Rectal smooth muscle tissue (tissue), 1 donor: Measurements from ENCODE around the gene CALB2.

Experiments
- H3K27ac ChIP-seq: one replicate; pipeline ENCODE4 v1.7.0; 2013; ENCODE audit warnings: low read depth, low read length, inconsistent platforms
- H3K27me3 ChIP-seq: one replicate; pipeline ENCODE4 v1.7.0; 2013; ENCODE audit warnings: low read length; ENCODE audit not compliant: control insufficient read depth, insufficient read depth
- H3K36me3 ChIP-seq: one replicate; pipeline ENCODE4 v1.7.0; 2013; ENCODE audit warnings: low read length; ENCODE audit not compliant: control insufficient read depth, insufficient read depth
- H3K4me1 ChIP-seq: one replicate; pipeline ENCODE4 v1.7.0; 2013; ENCODE audit warnings: low read length; ENCODE audit not compliant: control insufficient read depth, insufficient read depth
- H3K4me3 ChIP-seq: one replicate; pipeline ENCODE4 v1.7.0; 2013; ENCODE audit warnings: low read length
- H3K9ac ChIP-seq: one replicate; pipeline ENCODE4 v1.7.0; 2013; ENCODE audit warnings: low read length

CALB2 gene

DNA sequence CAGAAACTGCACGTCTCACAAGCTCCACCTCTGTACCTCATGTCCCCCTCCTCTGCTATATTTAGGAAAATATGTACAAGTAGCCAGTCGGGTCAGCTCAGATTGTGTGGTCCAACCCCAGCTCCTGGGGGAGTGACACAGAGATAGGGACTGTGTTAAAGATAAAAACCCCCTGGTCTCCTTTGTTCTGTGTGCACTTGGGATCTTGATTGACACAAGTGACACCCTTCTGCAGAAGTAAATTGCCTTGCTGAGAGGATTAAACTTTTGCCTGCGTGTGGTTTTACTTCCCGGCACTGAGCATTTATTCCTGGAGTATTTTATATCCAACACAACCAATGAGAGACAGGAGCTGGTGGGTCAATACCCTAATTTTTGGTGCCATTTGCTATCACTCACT lies 45.8 kb downstream of the CALB2 start:
- H3K4me1 ChIP-seq = no peaks in the 10 kb centered on the region
- H3K4me3 ChIP-seq = no peak overlapping the region
- no peak overlapping the region for H3K9ac ChIP-seq
- peaks cover 3% of the 10 kb centered on the region for H3K27me3 ChIP-seq
- H3K27ac ChIP-seq = no peak overlapping the region
- H3K36me3 ChIP-seq = no peaks in the 10 kb centered on the region

DNA sequence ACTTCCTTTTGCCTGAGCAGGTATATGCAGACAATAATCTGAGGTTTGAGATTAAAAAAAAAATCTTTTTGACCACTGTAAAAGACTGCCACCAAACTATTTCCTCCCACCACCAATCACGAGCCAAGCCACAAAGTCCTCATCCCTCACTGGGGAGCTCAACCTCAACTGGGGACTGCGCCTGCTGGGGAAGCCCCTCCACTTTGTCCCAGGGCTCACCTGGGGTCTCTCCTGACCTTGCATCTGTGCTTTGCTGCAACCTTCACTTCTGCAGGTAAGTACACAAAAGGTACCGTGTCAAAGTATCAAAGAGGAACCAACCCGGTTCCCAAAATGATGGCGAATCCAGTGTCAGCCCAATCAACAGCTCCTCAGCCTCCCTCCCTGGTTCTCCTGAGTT lies 47.8 kb downstream of the CALB2 start:
- Histone ChIP-seq H3K4me1 (no peaks in the 10 kb centered on the region), H3K9ac (no peak overlapping the region), H3K27me3 (peaks cover 3% of the 10 kb centered on the region), H3K27ac (no peak overlapping the region), H3K4me3 (no peak overlapping the region), H3K36me3 (no peaks in the 10 kb centered on the region)

DNA sequence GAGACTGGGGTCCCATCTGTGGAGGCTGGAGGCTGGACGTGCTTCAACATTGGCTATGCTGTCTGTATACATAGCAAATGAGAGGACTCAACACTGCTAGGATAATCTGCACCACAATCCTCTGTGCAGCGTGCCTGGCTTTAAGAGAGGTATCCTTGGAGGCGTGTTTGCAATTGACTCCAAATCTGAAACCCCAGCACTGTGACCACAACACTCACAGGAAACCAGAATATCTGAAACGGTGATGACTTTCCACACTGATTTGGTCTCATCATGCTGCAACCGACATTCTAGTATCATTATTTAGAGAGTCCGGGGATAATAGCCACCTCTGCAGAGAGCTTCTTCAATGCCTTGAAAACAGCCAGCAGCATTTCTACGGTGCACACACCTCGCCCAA lies 48.2 kb downstream of the CALB2 start:
- no peaks in the 10 kb centered on the region for H3K36me3 ChIP-seq
- no peak overlapping the region for H3K4me3 ChIP-seq
- H3K4me1 ChIP-seq = no peaks in the 10 kb centered on the region
- H3K27ac ChIP-seq = no peak overlapping the region
- no peak overlapping the region for H3K9ac ChIP-seq
- peaks cover 3% of the 10 kb centered on the region for H3K27me3 ChIP-seq

DNA sequence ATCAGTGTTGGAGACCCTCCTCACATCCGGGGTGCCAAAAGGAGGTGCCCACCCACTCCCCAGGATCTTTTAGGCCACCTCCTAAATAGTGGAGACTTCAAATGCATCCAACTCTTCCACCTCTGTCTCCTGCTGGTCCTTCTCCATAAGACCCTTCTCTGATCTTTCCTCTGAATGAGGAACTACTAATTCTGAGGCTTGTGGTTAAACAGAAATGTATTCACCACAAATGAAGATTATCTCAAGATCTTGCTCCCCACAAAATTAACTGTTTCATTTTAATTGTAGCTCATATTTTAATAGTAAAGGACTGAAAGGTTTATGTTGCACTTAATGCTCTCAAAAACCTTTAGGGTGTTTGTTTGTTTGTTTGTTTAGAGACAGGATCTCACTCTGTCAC lies 49.2 kb downstream of the CALB2 start:
- Histone ChIP-seq H3K27ac (no peak overlapping the region), H3K4me3 (no peak overlapping the region), H3K36me3 (no peaks in the 10 kb centered on the region), H3K4me1 (no peaks in the 10 kb centered on the region), H3K9ac (no peak overlapping the region), H3K27me3 (no peaks in the 10 kb centered on the region)

DNA sequence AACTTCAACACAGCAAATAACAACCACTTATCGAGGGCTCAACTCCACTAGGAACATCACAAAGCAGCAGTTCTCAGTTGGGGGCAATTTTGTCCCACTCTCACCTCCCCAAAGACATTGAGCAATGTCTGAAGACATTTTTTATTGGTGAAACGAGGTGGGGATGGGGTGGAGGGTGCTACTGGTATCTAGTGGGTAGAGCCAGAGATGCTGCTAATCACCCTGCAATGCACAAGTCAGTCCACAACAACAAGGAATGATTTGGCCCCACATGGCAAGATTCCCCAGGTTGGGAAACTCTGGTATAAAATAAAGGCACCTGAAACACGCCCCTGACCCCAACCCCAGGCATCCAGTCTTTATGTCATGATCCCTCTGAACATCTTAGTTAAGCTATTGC lies 50.0 kb downstream of the CALB2 start:
- no peaks in the 10 kb centered on the region for H3K36me3 ChIP-seq
- no peaks in the 10 kb centered on the region for H3K27me3 ChIP-seq
- H3K27ac ChIP-seq = no peak overlapping the region
- H3K9ac ChIP-seq = no peak overlapping the region
- no peaks in the 10 kb centered on the region for H3K4me1 ChIP-seq
- H3K4me3 ChIP-seq = no peak overlapping the region

DNA sequence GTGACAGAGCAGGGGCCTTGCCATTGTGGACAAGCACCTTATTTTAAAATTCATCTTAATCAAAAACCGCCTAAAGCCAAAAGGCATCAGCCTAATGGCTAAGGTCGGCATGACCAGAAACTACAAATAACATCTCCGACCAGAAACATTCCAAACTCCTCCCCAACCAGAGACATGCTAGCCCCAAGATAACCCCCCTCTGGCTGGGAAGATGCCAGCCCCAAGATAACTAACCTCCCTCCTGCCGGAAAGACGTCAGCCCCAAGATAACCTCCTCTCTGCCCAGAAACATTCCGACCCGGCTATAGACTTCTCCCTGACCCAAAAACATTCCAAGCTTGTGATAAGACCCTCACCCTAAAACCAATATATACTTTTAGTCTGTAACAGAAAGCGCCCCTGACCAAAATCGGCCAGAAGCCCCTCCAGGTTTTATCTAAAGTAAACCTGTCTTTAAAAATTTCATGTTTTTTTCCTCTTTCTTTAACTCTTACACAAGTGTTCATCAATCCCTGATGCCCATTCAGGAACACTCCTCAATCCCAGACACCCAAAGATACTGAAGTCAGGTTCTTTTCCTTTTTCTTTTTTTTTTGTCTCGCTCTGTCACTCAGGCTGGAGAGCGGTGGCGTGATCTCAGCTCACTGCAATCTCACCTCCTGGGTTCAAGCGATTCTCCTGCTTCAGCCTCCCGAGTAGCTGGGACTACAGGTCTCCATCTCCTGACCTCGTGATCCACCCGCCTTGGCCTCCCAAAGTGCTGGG lies 50.7 kb downstream of the CALB2 start:
- Histone ChIP-seq H3K27ac (no peak overlapping the region), H3K4me3 (no peak overlapping the region), H3K36me3 (no peaks in the 10 kb centered on the region), H3K9ac (no peak overlapping the region), H3K27me3 (no peaks in the 10 kb centered on the region), H3K4me1 (no peaks in the 10 kb centered on the region)

DNA sequence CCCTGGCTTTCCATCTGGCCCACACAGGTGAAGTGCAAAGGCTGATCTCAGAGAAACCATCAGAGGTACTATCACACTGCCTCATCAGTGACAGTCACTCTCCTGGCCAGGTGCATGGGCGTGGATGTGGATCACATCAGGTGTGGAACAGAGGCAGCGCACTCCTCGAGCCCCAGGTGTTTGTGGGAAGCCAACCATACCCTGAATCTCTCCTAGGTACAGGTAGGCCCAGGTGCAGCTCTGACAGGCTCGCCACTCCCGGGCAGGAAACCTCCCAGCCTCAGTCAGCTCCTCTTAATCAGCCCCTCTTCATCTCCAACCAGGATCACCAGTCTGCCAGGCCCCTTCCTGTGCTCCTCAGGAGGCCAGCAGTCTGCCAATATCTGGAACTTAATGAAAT lies 51.6 kb downstream of the CALB2 start:
- H3K36me3 ChIP-seq = no peaks in the 10 kb centered on the region
- no peak overlapping the region for H3K27ac ChIP-seq
- H3K9ac ChIP-seq = no peak overlapping the region
- no peaks in the 10 kb centered on the region for H3K27me3 ChIP-seq
- no peaks in the 10 kb centered on the region for H3K4me1 ChIP-seq
- H3K4me3 ChIP-seq = no peak overlapping the region

DNA sequence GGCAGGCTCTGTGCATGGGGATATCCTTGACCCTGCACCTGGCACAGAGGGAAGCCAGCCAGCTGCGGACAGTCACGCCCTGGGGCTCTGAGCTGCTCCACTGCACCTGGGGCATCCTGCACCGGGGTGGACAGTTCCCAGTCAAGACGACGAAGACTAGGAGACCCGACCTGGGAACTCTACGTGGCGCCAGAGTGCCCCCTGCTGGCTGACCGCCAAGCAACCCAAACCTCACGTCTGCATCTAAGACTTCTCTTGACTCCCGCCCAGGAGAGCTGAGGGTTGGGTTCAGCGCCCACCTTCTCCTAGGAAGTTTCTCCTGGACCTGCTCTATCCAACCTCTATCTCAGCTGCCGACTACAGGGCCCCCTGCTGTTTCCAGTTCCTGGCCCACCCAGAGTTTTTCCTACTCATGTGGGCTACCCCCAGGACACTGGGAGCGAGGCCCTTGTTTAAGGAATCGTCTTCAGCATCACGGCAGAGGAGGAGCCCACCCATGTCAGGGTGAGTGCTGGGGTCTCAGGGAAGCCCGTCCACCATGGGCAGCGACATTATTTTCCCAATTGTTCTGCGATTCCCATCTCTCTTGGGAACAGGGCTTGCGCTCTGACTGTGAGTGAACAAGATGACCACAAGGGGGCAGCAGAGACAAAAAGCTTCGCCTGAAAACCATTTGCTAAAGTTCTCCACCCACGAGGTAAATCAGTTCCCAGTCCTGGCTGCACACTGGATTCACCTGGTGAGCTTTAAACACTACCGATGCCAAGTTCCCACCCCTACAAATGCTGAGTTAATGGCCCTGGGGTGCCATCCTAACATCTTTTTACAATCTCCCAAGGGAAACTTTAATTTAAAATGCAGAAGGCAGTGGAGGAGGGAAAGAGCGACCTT lies 54.0 kb downstream of the CALB2 start:
- H3K27me3 ChIP-seq = no peaks in the 10 kb centered on the region
- no peak overlapping the region for H3K9ac ChIP-seq
- no peaks in the 10 kb centered on the region for H3K4me1 ChIP-seq
- no peaks in the 10 kb centered on the region for H3K36me3 ChIP-seq
- H3K27ac ChIP-seq = no peak overlapping the region
- no peak overlapping the region for H3K4me3 ChIP-seq

DNA sequence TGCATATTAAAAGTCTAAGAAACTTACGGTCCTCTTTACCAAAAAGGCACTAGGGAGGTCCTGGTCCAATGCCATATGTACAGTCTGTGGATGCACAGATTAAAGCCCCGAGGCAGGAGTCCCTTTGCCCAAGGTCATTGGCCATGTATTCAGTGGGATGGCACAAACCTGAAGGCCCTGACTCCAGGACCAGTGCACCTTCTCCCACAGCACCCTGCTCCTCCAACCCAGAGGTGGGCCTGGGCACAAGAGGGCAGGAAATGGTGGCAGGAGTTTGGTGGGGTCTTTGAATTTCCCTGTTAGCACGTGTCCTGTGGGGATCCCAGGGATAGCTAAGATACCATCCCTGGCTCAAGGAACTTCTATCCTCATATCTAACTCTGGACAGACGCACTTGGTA lies 54.8 kb downstream of the CALB2 start:
- Histone ChIP-seq H3K27ac (no peak overlapping the region), H3K4me1 (no peaks in the 10 kb centered on the region), H3K9ac (no peak overlapping the region), H3K4me3 (no peak overlapping the region), H3K36me3 (no peaks in the 10 kb centered on the region), H3K27me3 (no peaks in the 10 kb centered on the region)

DNA sequence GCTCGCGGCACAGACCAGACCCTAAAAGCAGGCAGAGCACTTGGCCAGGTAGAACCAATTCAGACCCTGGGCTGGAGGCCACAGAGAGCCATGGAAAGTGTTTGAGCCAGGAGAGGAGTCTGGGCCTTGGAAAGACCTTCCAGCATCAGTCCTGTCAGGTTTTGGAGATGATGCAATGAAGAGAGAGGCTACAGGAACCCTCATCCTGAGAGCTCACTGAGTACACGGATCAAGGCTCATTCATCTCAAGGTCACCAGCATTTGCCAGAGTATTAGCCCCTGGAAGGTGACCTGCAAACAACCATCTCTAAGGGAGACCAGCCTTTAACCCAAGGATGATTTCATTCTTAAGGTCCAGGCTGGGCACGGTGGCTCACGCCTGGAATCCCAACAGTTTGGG lies 55.5 kb downstream of the CALB2 start:
- Histone ChIP-seq H3K9ac (no peak overlapping the region), H3K4me3 (no peak overlapping the region), H3K36me3 (no peaks in the 10 kb centered on the region), H3K27me3 (no peaks in the 10 kb centered on the region), H3K4me1 (no peaks in the 10 kb centered on the region), H3K27ac (no peak overlapping the region)

DNA sequence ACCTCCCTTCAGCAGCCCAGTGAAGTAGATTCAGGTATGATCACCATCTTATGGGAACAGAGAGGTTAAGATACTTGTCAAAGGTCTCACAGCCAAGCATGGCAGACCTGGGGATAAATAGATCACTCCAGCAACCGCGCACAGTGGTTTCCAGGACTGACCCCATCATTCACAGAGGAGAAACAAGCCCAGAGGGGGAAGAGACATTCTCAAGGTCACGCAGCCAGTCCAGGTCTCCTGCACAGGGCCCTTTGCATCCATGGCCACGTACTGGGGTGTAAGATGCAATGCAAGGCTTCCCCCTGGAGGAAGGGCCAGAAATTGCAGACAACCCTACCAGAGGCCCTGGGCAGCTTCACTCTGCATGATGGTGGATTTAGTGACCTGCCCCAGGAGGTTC lies 63.4 kb downstream of the CALB2 start:
- no peak overlapping the region for H3K4me3 ChIP-seq
- H3K27me3 ChIP-seq = peaks cover 2% of the 10 kb centered on the region
- H3K27ac ChIP-seq = no peak overlapping the region
- H3K36me3 ChIP-seq = no peaks in the 10 kb centered on the region
- H3K4me1 ChIP-seq = no peaks in the 10 kb centered on the region
- H3K9ac ChIP-seq = no peak overlapping the region

DNA sequence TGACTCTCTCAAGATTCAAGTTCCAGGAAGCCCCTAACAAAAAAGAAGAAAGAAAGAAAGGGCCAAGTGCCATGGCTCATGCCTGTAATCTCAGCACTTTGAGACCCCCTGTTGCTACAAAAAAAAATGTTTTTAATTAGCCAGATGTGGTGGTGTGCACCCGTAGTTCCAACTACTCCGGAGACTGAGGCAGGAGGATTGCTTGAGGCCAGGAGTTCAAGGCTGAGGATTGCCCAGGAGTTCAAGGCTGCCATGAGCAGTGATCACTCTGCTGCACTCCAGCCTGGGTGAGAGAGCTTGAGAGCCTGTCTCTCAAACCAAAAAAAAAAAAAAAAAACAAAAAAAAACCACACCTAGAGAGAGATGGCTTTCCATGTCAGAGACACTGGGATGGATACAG lies 64.5 kb downstream of the CALB2 start:
- Histone ChIP-seq H3K36me3 (no peaks in the 10 kb centered on the region), H3K4me3 (no peak overlapping the region), H3K27ac (no peak overlapping the region), H3K4me1 (no peaks in the 10 kb centered on the region), H3K27me3 (peaks cover 2% of the 10 kb centered on the region), H3K9ac (no peak overlapping the region)

DNA sequence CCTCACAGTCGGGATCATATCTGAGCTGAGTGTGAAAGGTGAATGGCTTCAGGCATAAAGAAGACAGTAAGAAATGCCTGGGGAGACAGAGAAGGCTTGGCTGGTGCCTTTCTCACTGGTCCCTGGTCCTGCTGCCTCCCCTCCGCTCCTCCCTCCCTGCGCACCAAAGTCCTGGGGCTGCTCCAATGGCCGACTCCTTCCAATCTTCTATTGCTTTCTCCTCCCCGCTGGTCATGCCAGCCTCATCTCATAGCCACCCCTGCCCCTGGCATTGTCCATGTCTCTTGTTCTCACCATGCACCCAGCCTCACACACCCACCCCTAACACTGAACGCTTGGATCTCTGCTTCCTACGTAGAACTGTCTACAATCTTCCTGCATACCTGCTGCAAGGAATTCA lies 65.3 kb downstream of the CALB2 start:
- Histone ChIP-seq H3K4me1 (no peaks in the 10 kb centered on the region), H3K27me3 (peaks cover 2% of the 10 kb centered on the region), H3K36me3 (no peaks in the 10 kb centered on the region), H3K9ac (no peak overlapping the region), H3K27ac (no peak overlapping the region), H3K4me3 (no peak overlapping the region)
